NT2/D1 (cell line): ENCODE measurements around the gene RAP1B.

Source experiments
- SUZ12 ChIP-seq: IDR thresholded peaks from 2 replicates; pipeline ENCODE4 v1.6.1; 2011; ENCODE audit not compliant: insufficient read length, insufficient read depth; ENCODE audit errors: extremely low read depth
- YY1 ChIP-seq: IDR thresholded peaks from 2 replicates; pipeline ENCODE4 v1.6.1; 2011; ENCODE audit not compliant: insufficient read length, insufficient read depth

GRCh38 chr12:68686595-68687521 is 76.2 kb downstream of the RAP1B start, which contains the start of gene NUP107:
- TF ChIP-seq YY1: no peak
- no peak for TF ChIP-seq SUZ12
